Mesendoderm (in vitro differentiated cells): ENCODE data around the gene NKAIN4.

Experiments used
- DNase-seq: peaks from one replicate; pipeline ENCODE4 v3.0.0; 2013
- H2AK5ac ChIP-seq: 2 replicates; pipeline ENCODE4 v1.6.1; 2013; ENCODE audit warnings: low read length, inconsistent platforms
- H2BK120ac ChIP-seq: 2 replicates; pipeline ENCODE4 v1.6.1; 2013; ENCODE audit warnings: low read depth, mild to moderate bottlenecking, low read length, moderate library complexity, mixed read lengths
- H2BK15ac ChIP-seq: replicated peaks from 2 replicates; pipeline ENCODE4 v1.6.1; 2013; ENCODE audit warnings: low read depth, mild to moderate bottlenecking, moderate library complexity
- H2BK5ac ChIP-seq: 2 replicates; pipeline ENCODE4 v1.6.1; 2013; ENCODE audit warnings: low read length, inconsistent platforms
- H3K18ac ChIP-seq: 2 replicates; pipeline ENCODE4 v1.6.1; 2013; ENCODE audit warnings: mild to moderate bottlenecking, low read length, mixed read lengths
- H3K23ac ChIP-seq: one replicate; pipeline ENCODE4 v1.6.1; 2013; ENCODE audit warnings: low read length
- H3K27ac ChIP-seq: 2 replicates; pipeline ENCODE4 v1.5.1; 2013; ENCODE audit warnings: low read depth, mild to moderate bottlenecking, inconsistent platforms, low read length, moderate library complexity
- H3K27me3 ChIP-seq: 2 replicates; pipeline ENCODE4 v1.6.1; 2013; ENCODE audit warnings: low read length, control low read depth, mild to moderate bottlenecking, inconsistent platforms; ENCODE audit not compliant: insufficient read depth, poor library complexity
- H3K36me3 ChIP-seq: 2 replicates; pipeline ENCODE4 v1.6.1; 2013; ENCODE audit warnings: low read length, inconsistent platforms; ENCODE audit not compliant: control insufficient read depth, insufficient read depth
- H3K4ac ChIP-seq: one replicate; pipeline ENCODE4 v1.6.1; 2013; ENCODE audit warnings: low read depth, mild to moderate bottlenecking, low read length, moderate library complexity
- H3K4me1 ChIP-seq: 2 replicates; pipeline ENCODE4 v1.6.1; 2013; ENCODE audit warnings: low read depth, low read length, inconsistent platforms; ENCODE audit not compliant: control insufficient read depth
- H3K4me2 ChIP-seq: 2 replicates; pipeline ENCODE4 v1.6.1; 2013; ENCODE audit warnings: low read length
- H3K4me3 ChIP-seq: 2 replicates; pipeline ENCODE4 v1.5.1; 2013; ENCODE audit warnings: mild to moderate bottlenecking, low read length
- H3K56ac ChIP-seq: one replicate; pipeline ENCODE4 v1.6.1; 2013; ENCODE audit warnings: low read length
- H3K79me1 ChIP-seq: 2 replicates; pipeline ENCODE4 v1.6.1; 2013; ENCODE audit warnings: low read length, inconsistent platforms
- H3K79me2 ChIP-seq: 2 replicates; pipeline ENCODE4 v1.6.1; 2013; ENCODE audit warnings: mild to moderate bottlenecking, low read length; ENCODE audit not compliant: control insufficient read depth, insufficient read depth
- H3K9ac ChIP-seq: 2 replicates; pipeline ENCODE4 v1.6.1; 2013; ENCODE audit warnings: low read length, inconsistent platforms
- H4K5ac ChIP-seq: one replicate; pipeline ENCODE4 v1.6.1; 2013; ENCODE audit warnings: low read length
- H4K8ac ChIP-seq: one replicate; pipeline ENCODE4 v1.6.1; 2013; ENCODE audit warnings: low read depth, mild to moderate bottlenecking, control low read depth, low read length, moderate library complexity
- WGBS: extraction: QIAGEN DNeasy Blood & Tissue Kit; methylation state at CpG from one replicate; pipeline ENCODE4 v1.1.7; 2013; ENCODE audit warnings: low lambda C conversion rate, missing lambda C conversion rate; ENCODE audit not compliant: insufficient coverage; ENCODE audit errors: extremely low coverage; 5-methylcytosine and 5-hydroxymethylcytosine counted together

The NKAIN4 gene

GRCh38 chr20:63205896-63206295 is 48.4 kb downstream of the NKAIN4 start:
- Histone ChIP-seq H3K27ac (no peak overlapping the region), H3K4me3 (no peak overlapping the region), H3K27me3 (no peaks in the 10 kb centered on the region), H3K36me3 (peaks cover 27% of the 10 kb centered on the region), H4K5ac (no peak overlapping the region), H3K9ac (no peak overlapping the region), H3K4ac (no peak overlapping the region), H2BK5ac (no peak overlapping the region), H3K4me1 (no peaks in the 10 kb centered on the region), H3K79me1 (peaks cover 24% of the 10 kb centered on the region), H3K4me2 (no peak overlapping the region), H4K8ac (no peak overlapping the region), H2AK5ac (no peak overlapping the region), H3K56ac (no peak overlapping the region), H2BK120ac (no peak overlapping the region), H3K18ac (no peak overlapping the region), H3K23ac (no peak overlapping the region), H3K79me2 (peaks cover 88% of the 10 kb centered on the region), H2BK15ac (no peak overlapping the region)
- DNase-seq, result no peak
- no CpG with 5 or more reads among the region's 10 CpGs for WGBS

- H2BK5ac ChIP-seq, result no peak overlapping the region
- peaks cover 88% of the 10 kb centered on the region for H3K79me2 ChIP-seq
- H3K4me2 ChIP-seq, result no peak overlapping the region
- peaks cover 29% of the 10 kb centered on the region for H3K36me3 ChIP-seq
- H4K8ac ChIP-seq, result no peak overlapping the region
- no peak overlapping the region for H3K23ac ChIP-seq
- no peak for DNase-seq
- no peaks in the 10 kb centered on the region for H3K27me3 ChIP-seq
- no peak overlapping the region for H3K18ac ChIP-seq
- H3K4me1 ChIP-seq, result no peaks in the 10 kb centered on the region
- no CpG with 5 or more reads among the region's 5 CpGs for WGBS
- no peak overlapping the region for H3K27ac ChIP-seq
- no peak overlapping the region for H2BK120ac ChIP-seq
- H3K4ac ChIP-seq, result no peak overlapping the region
- no peak overlapping the region for H2BK15ac ChIP-seq
- H3K79me1 ChIP-seq, result peaks cover 20% of the 10 kb centered on the region
- no peak overlapping the region for H3K9ac ChIP-seq
- H4K5ac ChIP-seq, result no peak overlapping the region
- H2AK5ac ChIP-seq, result no peak overlapping the region
- no peak overlapping the region for H3K4me3 ChIP-seq
- no peak overlapping the region for H3K56ac ChIP-seq
These were observed 49.9 kb downstream of the NKAIN4 start for GRCh38 chr20:63204362-63204761.

DNA sequence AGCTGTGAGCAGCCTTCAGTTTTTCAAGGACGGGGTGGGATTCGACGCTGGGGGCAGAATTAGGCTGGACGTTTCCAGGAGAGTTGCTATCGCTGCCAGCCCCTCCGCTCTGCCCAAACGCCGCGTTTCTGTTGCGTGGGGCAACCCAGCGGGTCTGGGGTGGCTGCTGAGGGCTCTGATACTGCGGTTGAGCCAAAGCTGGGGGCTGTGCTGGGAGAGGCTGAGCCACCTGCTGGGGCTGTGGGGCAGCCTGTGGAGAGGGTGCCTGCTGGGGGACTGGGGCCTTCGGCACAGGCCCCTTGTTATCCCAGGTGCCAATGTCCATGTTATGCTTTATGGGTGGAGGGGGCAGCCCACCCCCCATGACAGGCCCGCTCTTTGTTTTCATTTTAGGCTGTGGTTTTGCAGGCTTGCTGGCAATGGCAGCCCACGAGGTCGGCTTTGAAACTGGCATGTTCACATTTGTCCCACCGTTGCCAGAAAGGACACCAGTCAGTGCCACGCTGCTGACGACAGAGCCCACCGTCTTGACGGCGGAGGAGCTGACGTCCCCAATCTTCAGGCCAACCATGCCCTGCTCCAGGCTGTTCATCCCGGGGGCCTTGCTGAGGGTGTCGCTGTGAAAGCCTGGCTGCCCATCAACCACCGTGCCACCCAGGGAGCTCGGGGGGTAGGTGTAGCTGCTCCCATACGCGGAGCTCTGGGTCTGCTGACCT is 51.3 kb downstream of the NKAIN4 start:
- Histone ChIP-seq H4K5ac (no peak overlapping the region), H3K27me3 (no peaks in the 10 kb centered on the region), H2BK15ac (no peak overlapping the region), H3K56ac (no peak overlapping the region), H3K79me2 (peaks cover 89% of the 10 kb centered on the region), H3K4ac (no peak overlapping the region), H3K4me1 (no peaks in the 10 kb centered on the region), H3K4me3 (no peak overlapping the region), H4K8ac (no peak overlapping the region), H3K79me1 (peaks cover 18% of the 10 kb centered on the region), H3K9ac (no peak overlapping the region), H3K4me2 (no peak overlapping the region), H2AK5ac (no peak overlapping the region), H2BK5ac (no peak overlapping the region), H3K36me3 (peaks cover 28% of the 10 kb centered on the region), H2BK120ac (no peak overlapping the region), H3K18ac (no peak overlapping the region), H3K27ac (no peak overlapping the region), H3K23ac (no peak overlapping the region)
- WGBS, result no CpG with 5 or more reads among the region's 29 CpGs
- no peak for DNase-seq

DNA sequence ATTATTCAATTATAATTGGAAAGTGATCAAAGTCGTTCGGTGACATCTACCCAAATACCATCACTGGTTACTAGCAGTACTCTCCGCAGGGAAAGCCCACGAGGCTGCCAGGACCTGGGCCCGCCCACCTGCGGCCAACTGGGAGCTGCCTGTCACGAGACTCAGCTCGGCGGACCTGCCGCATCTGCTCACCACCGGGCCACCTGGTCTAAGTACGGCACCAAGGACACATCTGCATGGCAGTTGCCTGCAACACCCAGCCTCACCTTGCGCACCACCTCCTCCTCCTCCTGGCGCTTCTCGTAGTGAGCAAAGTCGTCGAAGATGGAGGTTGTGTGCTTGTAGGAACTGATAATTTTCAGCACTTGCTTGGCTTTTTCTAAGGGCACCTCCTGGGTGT is 52.2 kb downstream of the NKAIN4 start:
- Histone ChIP-seq H3K36me3 (peaks cover 28% of the 10 kb centered on the region), H3K4me3 (no peak overlapping the region)
- no CpG with 5 or more reads among the region's 17 CpGs for WGBS

DNA sequence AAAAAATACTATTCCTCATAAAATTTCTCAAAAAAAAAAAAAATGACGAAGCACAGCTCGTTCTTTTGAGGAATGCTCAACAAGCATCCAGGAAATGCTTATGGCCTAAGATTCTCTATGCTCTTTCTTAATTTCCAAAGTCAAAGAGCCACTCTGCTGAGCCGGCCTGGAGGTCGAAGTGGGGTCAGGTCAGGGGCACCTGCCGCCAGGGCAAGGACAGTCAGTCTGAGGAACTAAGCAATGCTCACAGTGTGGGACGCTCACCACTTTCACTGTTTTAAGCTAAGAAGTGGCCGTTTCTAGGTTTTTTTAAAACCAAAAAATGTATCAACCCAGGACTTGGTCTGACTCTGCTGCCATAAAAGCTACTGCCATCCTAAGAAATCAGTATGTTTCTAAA is 55.7 kb downstream of the NKAIN4 start:
- no CpG with 5 or more reads among the region's 7 CpGs for WGBS
- peaks cover 18% of the 10 kb centered on the region for H3K79me1 ChIP-seq
- H3K36me3 ChIP-seq, result peaks cover 21% of the 10 kb centered on the region

More for the DNA sequence above, 52.2 kb downstream of the NKAIN4 start:
- no peak overlapping the region for H3K4ac ChIP-seq
- H3K9ac ChIP-seq, result no peak overlapping the region
- no peak overlapping the region for H4K8ac ChIP-seq
- H2BK120ac ChIP-seq, result no peak overlapping the region
- no peaks in the 10 kb centered on the region for H3K4me1 ChIP-seq
- H3K56ac ChIP-seq, result no peak overlapping the region
- H3K79me1 ChIP-seq, result peaks cover 20% of the 10 kb centered on the region
- H3K18ac ChIP-seq, result no peak overlapping the region
- H3K4me2 ChIP-seq, result no peak overlapping the region
- no peak overlapping the region for H2BK15ac ChIP-seq
- DNase-seq, result no peak
- H3K27me3 ChIP-seq, result no peaks in the 10 kb centered on the region
- H4K5ac ChIP-seq, result no peak overlapping the region
- no peak overlapping the region for H3K27ac ChIP-seq
- peaks cover 91% of the 10 kb centered on the region for H3K79me2 ChIP-seq
- no peak overlapping the region for H2AK5ac ChIP-seq
- H3K23ac ChIP-seq, result no peak overlapping the region
- no peak overlapping the region for H2BK5ac ChIP-seq

More for the DNA sequence above, 55.7 kb downstream of the NKAIN4 start:
- Histone ChIP-seq H3K56ac (no peak overlapping the region), H3K9ac (no peak overlapping the region), H3K18ac (no peak overlapping the region), H3K4ac (no peak overlapping the region), H2BK120ac (no peak overlapping the region), H3K4me3 (no peak overlapping the region), H4K5ac (no peak overlapping the region), H3K27ac (no peak overlapping the region), H3K23ac (no peak overlapping the region), H3K4me1 (no peaks in the 10 kb centered on the region), H3K27me3 (no peaks in the 10 kb centered on the region), H4K8ac (no peak overlapping the region), H2AK5ac (no peak overlapping the region), H3K79me2 (peaks cover 65% of the 10 kb centered on the region), H3K4me2 (no peak overlapping the region), H2BK15ac (no peak overlapping the region), H2BK5ac (no peak overlapping the region)
- no peak for DNase-seq
